GM21576 (cell line): ENCODE results near the gene SCRN2.

Source experiments
- ATAC-seq: cut with Tn5 transposase; IDR thresholded peaks from one replicate; pipeline ENCODE4 v1.9.1; 2021; ENCODE audit warnings: mild to moderate bottlenecking, moderate library complexity; ENCODE audit not compliant: unreplicated experiment

SCRN2 gene

DNA sequence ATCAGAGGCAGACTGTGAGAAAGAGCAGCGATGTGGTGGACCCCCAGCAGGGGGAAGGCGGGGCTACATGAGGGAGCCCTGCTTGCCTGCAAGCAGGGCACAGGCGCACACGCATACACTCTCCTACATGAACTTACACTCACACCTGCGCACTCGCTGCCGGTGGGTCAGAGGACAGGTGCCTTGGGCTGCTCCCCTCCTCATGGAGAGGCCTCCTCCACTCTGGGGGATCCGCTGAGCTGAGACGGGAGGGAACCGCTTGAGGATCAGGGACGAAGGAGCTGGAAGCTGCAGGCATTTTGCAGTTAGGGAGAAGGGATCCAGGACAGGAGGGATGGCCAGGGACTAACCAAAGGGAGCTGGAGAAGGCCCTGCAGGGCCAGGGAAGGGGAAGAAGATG is 33.7 kb downstream of the SCRN2 start:
- no peak for ATAC-seq

GRCh38 chr17:47806913-47807255 is 34.2 kb downstream of the SCRN2 start:
- no peak for ATAC-seq

DNA sequence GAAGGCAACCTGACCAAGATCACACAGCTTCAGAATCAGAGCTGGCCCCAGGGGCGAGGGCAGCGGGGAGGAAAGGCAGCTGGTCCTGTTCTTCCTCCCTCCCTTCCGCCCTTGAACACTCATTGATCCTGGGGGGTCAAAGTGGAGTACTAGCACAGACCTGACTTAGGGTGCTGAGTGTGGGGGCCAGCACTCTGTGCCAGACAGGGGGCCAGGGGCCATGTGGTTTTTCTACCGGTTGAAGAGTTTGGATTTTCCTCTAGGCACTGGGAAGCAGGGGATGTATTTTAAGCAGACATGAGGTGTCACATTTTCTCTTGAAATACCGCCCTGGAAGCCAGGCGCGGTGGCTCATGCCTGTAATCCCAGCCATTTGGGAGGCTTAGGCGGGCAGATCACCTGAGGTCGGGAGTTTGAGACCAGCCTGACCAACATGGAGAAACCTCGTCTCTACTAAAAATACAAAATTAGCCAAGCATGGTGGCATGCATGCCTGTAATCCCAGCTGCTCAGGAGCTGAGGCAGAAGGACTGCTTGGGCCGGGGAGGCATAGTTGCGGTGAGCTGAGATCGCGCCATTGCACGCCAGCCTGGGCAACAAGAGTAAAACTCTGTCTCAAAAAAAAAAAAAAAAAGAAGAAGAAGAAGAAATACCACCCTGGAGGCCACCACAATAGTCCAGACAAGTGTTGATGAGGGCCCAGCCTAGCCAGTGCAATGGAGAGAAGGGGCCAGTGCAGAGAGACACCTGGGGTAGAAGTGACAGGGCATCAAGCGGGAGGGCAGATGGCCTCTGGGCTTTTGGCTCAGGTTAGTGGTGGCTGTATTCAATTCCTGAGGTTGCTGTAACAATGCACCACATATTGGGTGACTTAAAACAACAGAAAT is 34.8 kb downstream of the SCRN2 start:
- ATAC-seq = no peak

DNA sequence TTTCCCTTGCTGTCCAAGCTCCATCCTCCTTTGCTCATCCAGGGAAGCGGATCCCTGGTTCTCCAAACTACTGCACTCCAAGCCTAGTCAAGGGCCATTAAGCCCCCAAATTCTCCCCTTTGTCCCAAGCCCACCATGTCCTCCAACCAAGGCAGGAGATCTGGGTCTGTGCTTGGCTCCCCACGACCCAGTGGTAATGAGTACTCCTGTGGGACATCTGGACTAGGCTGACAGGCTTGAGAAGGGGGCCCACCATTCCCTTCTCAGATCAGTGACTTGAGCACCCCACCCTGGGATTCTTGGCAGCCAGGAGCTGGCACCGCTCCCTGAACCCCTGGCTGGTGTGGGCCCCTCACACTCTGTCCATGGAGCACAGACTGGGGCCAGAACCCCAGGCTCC is 36.6 kb downstream of the SCRN2 start:
- no peak for ATAC-seq

GRCh38 chr17:47803751-47804150 is 37.3 kb downstream of the SCRN2 start:
- no peak for ATAC-seq

- ATAC-seq = no peak
Measured at GRCh38 chr17:47803201-47803600, 37.9 kb downstream of the SCRN2 start.

DNA sequence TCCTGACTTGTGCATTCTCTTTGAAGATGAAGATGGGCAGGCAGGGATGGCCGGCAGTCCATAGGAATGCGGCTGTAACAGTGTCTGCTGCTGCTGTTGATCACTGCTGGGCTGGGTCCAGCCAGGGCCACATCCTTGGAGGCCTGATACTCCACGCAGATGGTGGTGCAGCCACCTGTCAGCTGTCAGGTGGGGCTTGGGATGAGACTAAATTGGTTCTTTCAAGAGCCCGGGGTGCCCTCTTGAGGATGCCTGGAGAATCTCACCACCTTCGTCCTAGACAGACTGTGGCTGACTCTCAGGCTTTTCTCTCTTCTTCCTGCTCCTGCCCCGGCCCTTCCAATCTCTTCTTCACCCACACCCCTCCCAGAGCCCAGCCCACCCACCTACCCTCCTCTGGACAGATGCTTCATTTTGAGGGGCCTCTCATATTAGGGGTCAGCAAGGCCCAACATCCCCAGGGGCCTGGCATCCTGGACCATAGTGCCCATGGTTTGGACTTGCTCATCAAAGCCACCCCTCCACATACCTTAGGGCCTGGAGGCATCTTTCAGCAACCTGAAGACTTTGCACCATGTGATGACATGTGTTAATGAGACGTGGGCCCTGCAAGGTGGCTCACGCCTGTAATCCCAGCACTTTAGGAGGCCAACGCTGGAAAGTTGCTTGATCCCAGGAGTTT is 38.6 kb downstream of the SCRN2 start:
- no peak for ATAC-seq

- ATAC-seq = no peak
Measured at GRCh38 chr17:47801906-47802305, 39.2 kb downstream of the SCRN2 start.

DNA sequence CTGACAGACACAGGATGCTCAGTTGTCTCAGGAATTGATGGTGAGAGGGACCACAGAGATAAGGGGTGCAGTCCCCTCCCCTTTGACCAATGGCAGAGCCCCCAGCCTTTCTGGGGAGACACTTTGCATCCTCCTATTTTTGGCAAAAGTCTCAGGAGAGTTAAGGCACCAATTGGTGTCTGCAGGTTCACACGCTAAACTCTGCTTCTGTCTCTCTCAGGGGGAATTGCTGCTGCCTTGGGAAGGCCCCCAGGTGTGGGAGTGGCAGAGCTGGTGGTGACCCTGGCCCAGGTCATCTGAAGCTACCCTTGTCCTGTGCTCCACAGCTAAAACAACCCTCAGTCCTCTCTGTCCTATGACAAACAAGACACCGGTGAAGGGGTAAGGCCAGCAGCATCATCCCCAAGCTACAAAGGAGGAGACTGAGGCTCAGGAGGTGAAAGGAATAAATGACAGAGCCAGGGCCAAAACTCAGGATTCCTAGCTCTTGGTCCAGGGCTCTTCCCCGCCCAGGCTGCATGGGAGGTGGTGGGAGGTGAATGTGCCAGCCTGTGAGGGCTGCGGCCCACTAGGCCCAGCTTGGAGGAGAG is 39.8 kb downstream of the SCRN2 start:
- no peak for ATAC-seq

GRCh38 chr17:47800686-47801085 is 40.4 kb downstream of the SCRN2 start:
- ATAC-seq = no peak

GRCh38 chr17:47797797-47798196 is 43.3 kb downstream of the SCRN2 start:
- ATAC-seq = no peak

DNA sequence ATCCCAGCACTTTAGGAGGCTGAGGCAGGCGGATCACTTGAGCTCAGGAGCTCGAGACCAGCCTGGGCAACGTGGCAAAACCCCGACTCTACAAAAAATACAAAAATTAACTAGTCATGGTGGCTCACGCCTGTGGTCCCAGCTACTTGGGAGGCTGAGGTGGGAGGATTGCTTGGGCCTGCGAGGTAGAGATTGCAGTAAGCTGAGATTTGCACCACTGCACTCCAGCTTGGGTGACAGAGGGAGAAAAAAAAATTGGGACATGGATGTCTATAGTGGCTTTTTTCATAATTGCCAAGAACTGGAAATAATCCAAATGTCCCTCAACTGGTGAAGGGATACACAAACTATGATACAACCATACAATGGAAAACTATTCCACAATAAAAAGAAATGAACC is 48.1 kb downstream of the SCRN2 start:
- ATAC-seq = no peak

DNA sequence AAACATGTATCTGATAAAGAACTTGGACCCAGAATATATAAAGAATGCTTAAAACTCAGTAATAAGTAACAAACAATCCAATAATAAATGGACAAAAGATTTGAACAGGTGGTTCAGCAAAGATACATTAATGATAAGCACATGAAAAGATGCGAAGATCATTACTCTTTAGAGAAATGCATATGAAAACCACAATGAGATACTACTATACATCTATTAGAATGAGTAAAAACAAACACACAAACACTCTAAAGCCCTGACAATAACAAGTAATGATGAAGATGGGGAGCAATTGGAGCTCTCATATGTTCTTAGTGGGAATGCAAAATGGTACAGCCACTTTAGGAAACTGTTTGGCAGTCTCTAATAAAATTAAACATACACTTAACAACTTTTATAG is 48.6 kb downstream of the SCRN2 start:
- ATAC-seq = no peak

- ATAC-seq = no peak
Measured at GRCh38 chr17:47791025-47791424, 50.0 kb downstream of the SCRN2 start.

GRCh38 chr17:47789611-47790561 is 51.2 kb downstream of the SCRN2 start:
- ATAC-seq = no peak
